HL-60 (cell line): Measurements from ENCODE around the gene MTCL1.

Experiments used
- DNase-seq, 2 experiments: peaks; one replicate each; pipeline ENCODE4 v3.0.0-alpha.2; 2010 to 2020; ENCODE audit warnings: low read depth in 1 of 2, low spot score in 1 of 2
- H3K27ac ChIP-seq: fragments of 250-450 bp; sonication (Bioruptor Pico); replicated peaks from 2 replicates; pipeline ENCODE4 v1.5.1; 2020; ENCODE audit warnings: mild to moderate bottlenecking, moderate library complexity
- H3K27me3 ChIP-seq: fragments of 250-450 bp; sonication (Bioruptor Pico); 2 replicates; pipeline ENCODE4 v1.5.1; 2021; ENCODE audit warnings: mild to moderate bottlenecking, moderate library complexity; ENCODE audit not compliant: insufficient read depth, poor library complexity, severe bottlenecking
- H3K4me3 ChIP-seq: replicated peaks from 2 replicates; pipeline ENCODE4 v1.5.1; 2011; ENCODE audit warnings: mild to moderate bottlenecking, control low read depth, low read length; ENCODE audit not compliant: insufficient read depth
- GABPA ChIP-seq: IDR thresholded peaks from 2 replicates; pipeline ENCODE4 v1.6.1; 2012; ENCODE audit warnings: low read depth
- POLR2AphosphoS5 ChIP-seq: IDR thresholded peaks from 2 replicates; pipeline ENCODE4 v1.6.1; 2012; ENCODE audit warnings: low read depth
- SPI1 ChIP-seq: IDR thresholded peaks from 2 replicates; pipeline ENCODE4 v1.6.1; 2012; ENCODE audit warnings: low read depth, mild to moderate bottlenecking, borderline replicate concordance
- TF ChIP-seq, protein P1 (sequence below): IDR thresholded peaks from 2 replicates; pipeline ENCODE4 v1.6.1; 2012; ENCODE audit warnings: low read depth; ENCODE audit not compliant: insufficient replicate concordance
- TF ChIP-seq, protein P2 (sequence below): IDR thresholded peaks from one replicate; pipeline ENCODE4 v1.5.1; 2011; ENCODE audit warnings: low read length, control low read depth, inconsistent platforms; ENCODE audit not compliant: insufficient read depth

The MTCL1 gene

DNA sequence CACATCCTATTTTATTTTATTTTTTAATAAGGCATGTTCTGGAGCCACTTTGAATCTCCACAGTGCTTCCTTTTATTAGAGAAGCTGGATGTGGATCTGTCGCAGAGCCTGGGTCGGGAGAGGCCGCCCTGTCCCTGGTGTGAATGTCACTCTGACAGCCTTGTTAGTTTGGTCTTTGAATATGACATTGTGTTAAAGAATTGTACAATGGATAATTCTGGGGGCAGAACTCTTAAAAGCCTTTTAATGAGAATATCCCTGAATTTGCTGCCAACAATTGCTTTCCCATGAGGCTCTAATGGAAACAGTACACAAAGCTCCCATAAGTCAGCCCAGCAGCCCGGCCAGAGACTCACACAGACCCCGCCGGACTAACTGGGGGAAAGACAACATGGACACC lies 82.4 kb downstream of the MTCL1 start:
- TF ChIP-seq, protein P1, sequence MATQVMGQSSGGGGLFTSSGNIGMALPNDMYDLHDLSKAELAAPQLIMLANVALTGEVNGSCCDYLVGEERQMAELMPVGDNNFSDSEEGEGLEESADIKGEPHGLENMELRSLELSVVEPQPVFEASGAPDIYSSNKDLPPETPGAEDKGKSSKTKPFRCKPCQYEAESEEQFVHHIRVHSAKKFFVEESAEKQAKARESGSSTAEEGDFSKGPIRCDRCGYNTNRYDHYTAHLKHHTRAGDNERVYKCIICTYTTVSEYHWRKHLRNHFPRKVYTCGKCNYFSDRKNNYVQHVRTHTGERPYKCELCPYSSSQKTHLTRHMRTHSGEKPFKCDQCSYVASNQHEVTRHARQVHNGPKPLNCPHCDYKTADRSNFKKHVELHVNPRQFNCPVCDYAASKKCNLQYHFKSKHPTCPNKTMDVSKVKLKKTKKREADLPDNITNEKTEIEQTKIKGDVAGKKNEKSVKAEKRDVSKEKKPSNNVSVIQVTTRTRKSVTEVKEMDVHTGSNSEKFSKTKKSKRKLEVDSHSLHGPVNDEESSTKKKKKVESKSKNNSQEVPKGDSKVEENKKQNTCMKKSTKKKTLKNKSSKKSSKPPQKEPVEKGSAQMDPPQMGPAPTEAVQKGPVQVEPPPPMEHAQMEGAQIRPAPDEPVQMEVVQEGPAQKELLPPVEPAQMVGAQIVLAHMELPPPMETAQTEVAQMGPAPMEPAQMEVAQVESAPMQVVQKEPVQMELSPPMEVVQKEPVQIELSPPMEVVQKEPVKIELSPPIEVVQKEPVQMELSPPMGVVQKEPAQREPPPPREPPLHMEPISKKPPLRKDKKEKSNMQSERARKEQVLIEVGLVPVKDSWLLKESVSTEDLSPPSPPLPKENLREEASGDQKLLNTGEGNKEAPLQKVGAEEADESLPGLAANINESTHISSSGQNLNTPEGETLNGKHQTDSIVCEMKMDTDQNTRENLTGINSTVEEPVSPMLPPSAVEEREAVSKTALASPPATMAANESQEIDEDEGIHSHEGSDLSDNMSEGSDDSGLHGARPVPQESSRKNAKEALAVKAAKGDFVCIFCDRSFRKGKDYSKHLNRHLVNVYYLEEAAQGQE: no peak
- TF ChIP-seq SPI1: no peak
- no peak for TF ChIP-seq GABPA
- TF ChIP-seq, protein P2, sequence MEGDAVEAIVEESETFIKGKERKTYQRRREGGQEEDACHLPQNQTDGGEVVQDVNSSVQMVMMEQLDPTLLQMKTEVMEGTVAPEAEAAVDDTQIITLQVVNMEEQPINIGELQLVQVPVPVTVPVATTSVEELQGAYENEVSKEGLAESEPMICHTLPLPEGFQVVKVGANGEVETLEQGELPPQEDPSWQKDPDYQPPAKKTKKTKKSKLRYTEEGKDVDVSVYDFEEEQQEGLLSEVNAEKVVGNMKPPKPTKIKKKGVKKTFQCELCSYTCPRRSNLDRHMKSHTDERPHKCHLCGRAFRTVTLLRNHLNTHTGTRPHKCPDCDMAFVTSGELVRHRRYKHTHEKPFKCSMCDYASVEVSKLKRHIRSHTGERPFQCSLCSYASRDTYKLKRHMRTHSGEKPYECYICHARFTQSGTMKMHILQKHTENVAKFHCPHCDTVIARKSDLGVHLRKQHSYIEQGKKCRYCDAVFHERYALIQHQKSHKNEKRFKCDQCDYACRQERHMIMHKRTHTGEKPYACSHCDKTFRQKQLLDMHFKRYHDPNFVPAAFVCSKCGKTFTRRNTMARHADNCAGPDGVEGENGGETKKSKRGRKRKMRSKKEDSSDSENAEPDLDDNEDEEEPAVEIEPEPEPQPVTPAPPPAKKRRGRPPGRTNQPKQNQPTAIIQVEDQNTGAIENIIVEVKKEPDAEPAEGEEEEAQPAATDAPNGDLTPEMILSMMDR: no peak
- no peak for TF ChIP-seq POLR2AphosphoS5
- H3K27me3 ChIP-seq: peaks cover 17% of the 10 kb centered on the region

DNA sequence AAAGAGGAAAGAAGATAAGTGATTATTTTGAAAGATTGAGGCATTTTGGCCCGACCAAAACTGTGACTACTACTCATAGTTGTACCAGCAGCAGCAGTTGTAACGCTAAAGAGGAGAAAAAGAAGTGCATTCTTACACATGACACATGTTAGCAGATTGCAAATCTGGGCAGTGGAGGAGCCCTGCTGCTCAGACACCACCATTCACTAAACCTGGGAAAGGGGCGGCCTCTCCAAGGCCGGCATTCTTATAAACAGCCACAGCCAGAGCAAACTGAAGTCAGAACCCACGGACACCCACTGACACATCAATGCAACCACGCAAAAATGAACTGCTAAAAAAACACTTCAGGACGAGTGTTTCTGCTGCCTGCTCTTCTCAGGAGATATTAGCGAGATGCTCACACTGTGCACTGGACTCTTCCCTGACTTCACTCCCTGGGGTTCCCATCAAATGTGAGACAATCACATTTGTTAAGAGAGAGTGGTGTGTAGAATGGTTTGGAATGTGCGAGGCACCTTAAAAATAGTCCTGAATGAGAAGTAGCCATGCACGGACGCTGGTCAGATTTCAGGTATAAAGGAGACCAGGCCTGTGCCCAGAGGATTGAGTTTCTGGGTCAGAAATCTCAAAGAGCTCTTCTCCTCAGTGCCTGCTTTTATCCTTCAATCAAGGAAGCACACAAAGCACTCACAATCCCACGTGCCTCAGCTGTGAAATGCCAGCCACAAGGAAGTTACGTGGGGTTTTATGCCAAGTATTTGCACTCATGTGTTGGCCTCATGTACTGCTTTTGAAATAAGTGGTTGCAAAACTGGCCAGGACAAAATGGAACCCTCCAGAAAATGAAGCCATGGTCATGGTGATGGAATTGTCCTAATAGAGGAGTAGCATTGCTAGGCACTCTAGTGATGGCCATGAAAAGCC lies 83.4 kb downstream of the MTCL1 start:
- no peak overlapping the region for H3K27ac ChIP-seq
- H3K4me3 ChIP-seq: no peak overlapping the region
- no peak for DNase-seq
- no peak for TF ChIP-seq GABPA
- TF ChIP-seq SPI1: no peak
- no peak for TF ChIP-seq POLR2AphosphoS5
- TF ChIP-seq, protein P1: no peak
- TF ChIP-seq, protein P2: no peak
- peaks cover 17% of the 10 kb centered on the region for H3K27me3 ChIP-seq

More for the DNA sequence above, 82.4 kb downstream of the MTCL1 start:
- H3K4me3 ChIP-seq: no peak overlapping the region
- no peak for DNase-seq
- no peak overlapping the region for H3K27ac ChIP-seq

DNA sequence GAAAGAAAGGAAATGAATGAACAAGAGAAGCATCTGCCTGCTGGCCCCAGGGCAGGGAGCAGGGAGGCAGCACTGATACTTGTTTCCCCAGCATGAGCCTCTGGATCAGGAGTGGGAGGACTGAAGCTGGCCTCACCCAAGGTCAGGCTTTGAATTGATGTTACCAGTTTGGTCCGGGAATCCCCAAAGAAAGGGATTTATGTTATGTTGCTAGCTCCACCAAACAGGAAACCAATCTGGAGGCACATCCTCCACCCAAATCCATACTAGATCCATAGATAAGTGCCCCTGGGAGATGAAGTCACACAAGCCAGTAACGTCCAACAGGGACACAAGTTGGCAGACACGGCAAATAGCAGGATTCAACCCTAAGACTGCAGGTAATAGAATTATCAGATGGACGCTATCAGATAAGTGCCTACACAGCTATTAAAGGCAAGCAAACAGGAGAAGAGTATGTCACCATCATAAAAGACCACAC lies 85.9 kb downstream of the MTCL1 start:
- H3K27me3 ChIP-seq: peaks cover 28% of the 10 kb centered on the region
- H3K27ac ChIP-seq: no peak overlapping the region
- no peak for DNase-seq
- TF ChIP-seq, protein P2: no peak
- TF ChIP-seq SPI1 (no peak), GABPA (no peak), POLR2AphosphoS5 (no peak)
- TF ChIP-seq, protein P1: no peak
- H3K4me3 ChIP-seq: no peak overlapping the region
